ENCODE results near the gene CAMTA1. TPM values are rescaled to one million over a fixed set of nuclear protein-coding genes. Genes with fewer than 3 reads are reported as not detected.
A peak's percentile ranks its signal among the peaks of the same experiment; 100 is the strongest.

Gene CAMTA1
- total and polyA plus RNA-seq, 9 of the 15 experiments (the other 6 are each of a cell fraction or from before 2014, with no cell fraction given): 43.9 to 161 (median 65.9) TPM

DNA sequence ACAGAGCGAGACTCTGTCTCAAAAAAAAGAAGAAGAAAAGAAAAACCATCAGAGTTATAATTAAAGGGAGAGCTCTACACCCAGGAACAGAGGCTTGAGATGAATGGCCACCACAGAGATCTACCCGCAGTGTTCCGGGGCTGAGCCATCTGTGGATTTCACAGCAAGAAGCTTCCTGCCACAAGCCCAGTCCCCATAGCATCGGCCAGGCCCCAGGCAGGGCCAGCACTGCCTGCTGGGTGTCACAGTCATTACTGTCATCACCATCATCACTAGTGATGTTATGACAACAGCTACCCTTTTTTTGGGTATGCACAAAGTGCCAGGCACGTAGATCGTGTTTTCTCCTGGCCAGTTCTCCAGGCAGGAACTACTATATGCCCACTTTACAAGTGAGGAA, 874.3 kb downstream of the CAMTA1 start:
- Histone ChIP-seq H3K9me3 (replicated peaks; ENCODE audit: control insufficient read depth, insufficient read depth, low read depth, low read length) (no peaks in the 10 kb centered on the region), H3K27ac (ENCODE audit: extremely low read depth, low read depth, low read length) (no peak overlapping the region), H3K4me2 (ENCODE audit: insufficient read depth, low read length) (no peak overlapping the region), H3K27me3 (ENCODE audit: control insufficient read depth in 2 of 2, insufficient read depth in 2 of 2, low read length in 2 of 2) (peaks cover 37 to 74% of the 10 kb centered on the region in 2 experiments; a peak in 4 of 5 replicates), H3K9ac (ENCODE audit: insufficient read depth in 1 of 2, low read depth in 2 of 2, low read length in 2 of 2) (no peak overlapping the region), H3K9me1 (ENCODE audit: control insufficient read depth, insufficient read depth, low read length) (no peaks in the 10 kb centered on the region), H4K20me1 (replicated peaks; ENCODE audit: control insufficient read depth, insufficient read depth, low read length) (peaks cover 15% of the 10 kb centered on the region; the same call in 1 of the 2 replicates), H3K79me2 (ENCODE audit: control insufficient read depth, insufficient read depth, low read length) (no peaks in the 10 kb centered on the region), H3K36me3 (ENCODE audit: control insufficient read depth, insufficient read depth, low read length) (no peaks in the 10 kb centered on the region), H3K4me3 (no peak overlapping the region), H3K4me1 (replicated peaks in 1 of 2; ENCODE audit: control insufficient read depth in 2 of 2, insufficient read depth in 2 of 2, low read length in 2 of 2) (peaks cover 0 to 19% of the 10 kb centered on the region in 2 experiments; a peak in 2 of 5 replicates), H2AFZ (ENCODE audit: low read depth, low read length) (no peak overlapping the region)
- no TSS peak for BruUV-seq (replicated peaks)
- FAIRE-seq (no peak), DNase-seq (ENCODE audit: extremely low read depth in 1 of 4, low spot score in 3 of 4) (no peak), ATAC-seq (no peak)
- ChIA-PET CTCF (ENCODE audit: low intra/inter-chr PET ratio) (no interaction called here), POLR2A (interaction anchor here (0.7 kb wide), 1 partner anchor 93 kb away, joined by 3 read pairs; no protein-coding TSS in a partner anchor)
- under 1% methylated on average over 6 of the region's 6 CpGs for WGBS (ENCODE audit: insufficient coverage, low coverage, missing lambda C conversion rate)
- intact Hi-C loops (cut with micrococcal nuclease) (no loop called here), in situ Hi-C loops (cut with MboI) (loop anchor here (25.0 kb wide), 1 partner anchor 653 kb away; the partner anchor contains the start of gene SLC45A1)
- no peak for TF ChIP-seq MTA3 (IDR thresholded peaks at IDR 0.05; ENCODE audit: borderline replicate concordance)

DNA sequence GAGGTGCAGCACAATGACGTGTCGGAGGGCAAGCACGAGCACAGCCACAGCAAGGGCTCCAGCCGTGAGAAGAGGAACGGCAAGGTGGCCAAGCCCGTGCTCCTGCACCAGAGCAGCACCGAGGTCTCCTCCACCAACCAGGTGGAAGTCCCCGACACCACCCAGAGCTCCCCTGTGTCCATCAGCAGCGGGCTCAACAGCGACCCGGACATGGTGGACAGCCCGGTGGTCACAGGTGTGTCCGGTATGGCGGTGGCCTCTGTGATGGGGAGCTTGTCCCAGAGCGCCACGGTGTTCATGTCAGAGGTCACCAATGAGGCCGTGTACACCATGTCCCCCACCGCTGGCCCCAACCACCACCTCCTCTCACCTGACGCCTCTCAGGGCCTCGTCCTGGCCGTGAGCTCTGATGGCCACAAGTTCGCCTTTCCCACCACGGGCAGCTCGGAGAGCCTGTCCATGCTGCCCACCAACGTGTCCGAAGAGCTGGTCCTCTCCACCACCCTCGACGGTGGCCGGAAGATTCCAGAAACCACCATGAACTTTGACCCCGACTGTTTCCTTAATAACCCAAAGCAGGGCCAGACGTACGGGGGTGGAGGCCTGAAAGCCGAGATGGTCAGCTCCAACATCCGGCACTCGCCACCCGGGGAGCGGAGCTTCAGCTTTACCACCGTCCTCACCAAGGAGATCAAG, 878.3 kb downstream of the CAMTA1 start:
- ChIA-PET CTCF (ENCODE audit: low intra/inter-chr PET ratio) (no interaction called here), POLR2A (interaction anchor here (0.5 to 1.7 kb wide), 2 partner anchors 16 to 323 kb away, joined by 3 read pairs; no protein-coding TSS in a partner anchor)
- Histone ChIP-seq H3K4me2 (ENCODE audit: insufficient read depth, low read length) (no peak overlapping the region), H2AFZ (ENCODE audit: low read depth, low read length) (no peak overlapping the region), H3K36me3 (ENCODE audit: control insufficient read depth, insufficient read depth, low read length) (no peaks in the 10 kb centered on the region), H3K4me3 (no peak overlapping the region), H3K79me2 (ENCODE audit: control insufficient read depth, insufficient read depth, low read length) (no peaks in the 10 kb centered on the region), H3K9ac (ENCODE audit: insufficient read depth in 1 of 2, low read depth in 2 of 2, low read length in 2 of 2) (peak overlapping the region in 1 of 2 experiments; percentile 26; a peak in 1 of 4 replicates), H4K20me1 (replicated peaks; ENCODE audit: control insufficient read depth, insufficient read depth, low read length) (peaks cover 28% of the 10 kb centered on the region), H3K9me1 (ENCODE audit: control insufficient read depth, insufficient read depth, low read length) (no peaks in the 10 kb centered on the region), H3K27ac (ENCODE audit: extremely low read depth, low read depth, low read length) (no peak overlapping the region), H3K9me3 (replicated peaks; ENCODE audit: control insufficient read depth, insufficient read depth, low read depth, low read length) (no peaks in the 10 kb centered on the region), H3K4me1 (replicated peaks in 1 of 2; ENCODE audit: control insufficient read depth in 2 of 2, insufficient read depth in 2 of 2, low read length in 2 of 2) (peaks cover 0 to 26% of the 10 kb centered on the region in 2 experiments; a peak in 2 of 5 replicates), H3K27me3 (ENCODE audit: control insufficient read depth in 2 of 2, insufficient read depth in 2 of 2, low read length in 2 of 2) (peaks cover 37 to 66% of the 10 kb centered on the region in 2 experiments; a peak in 4 of 5 replicates)
- peak; percentile 32; the same call in 1 of the 2 replicates for TF ChIP-seq NR2C1 (IDR thresholded peaks at IDR 0.05)
- peak; percentile 58 for TF ChIP-seq NR2C1 (tag; IDR thresholded peaks at IDR 0.05)
- no peak for TF ChIP-seq NR2C2 (CRISPR knock-in tag; IDR thresholded peaks at IDR 0.05)
- TF ChIP-seq NR2C2 (tag; IDR thresholded peaks at IDR 0.05): peak; percentile 47; the same call in 1 of the 2 replicates
- TF ChIP-seq, protein P1, sequence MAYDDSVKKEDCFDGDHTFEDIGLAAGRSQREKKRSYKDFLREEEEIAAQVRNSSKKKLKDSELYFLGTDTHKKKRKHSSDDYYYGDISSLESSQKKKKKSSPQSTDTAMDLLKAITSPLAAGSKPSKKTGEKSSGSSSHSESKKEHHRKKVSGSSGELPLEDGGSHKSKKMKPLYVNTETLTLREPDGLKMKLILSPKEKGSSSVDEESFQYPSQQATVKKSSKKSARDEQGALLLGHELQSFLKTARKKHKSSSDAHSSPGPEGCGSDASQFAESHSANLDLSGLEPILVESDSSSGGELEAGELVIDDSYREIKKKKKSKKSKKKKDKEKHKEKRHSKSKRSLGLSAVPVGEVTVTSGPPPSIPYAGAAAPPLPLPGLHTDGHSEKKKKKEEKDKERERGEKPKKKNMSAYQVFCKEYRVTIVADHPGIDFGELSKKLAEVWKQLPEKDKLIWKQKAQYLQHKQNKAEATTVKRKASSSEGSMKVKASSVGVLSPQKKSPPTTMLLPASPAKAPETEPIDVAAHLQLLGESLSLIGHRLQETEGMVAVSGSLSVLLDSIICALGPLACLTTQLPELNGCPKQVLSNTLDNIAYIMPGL (CRISPR knock-in tag; IDR thresholded peaks at IDR 0.05): no peak
- no peak for TF ChIP-seq GATAD2A (IDR thresholded peaks at IDR 0.05)
- no peak for TF ChIP-seq KAT2B (IDR thresholded peaks at IDR 0.05; ENCODE audit: low read depth, low read length)
- TF ChIP-seq, protein P2, sequence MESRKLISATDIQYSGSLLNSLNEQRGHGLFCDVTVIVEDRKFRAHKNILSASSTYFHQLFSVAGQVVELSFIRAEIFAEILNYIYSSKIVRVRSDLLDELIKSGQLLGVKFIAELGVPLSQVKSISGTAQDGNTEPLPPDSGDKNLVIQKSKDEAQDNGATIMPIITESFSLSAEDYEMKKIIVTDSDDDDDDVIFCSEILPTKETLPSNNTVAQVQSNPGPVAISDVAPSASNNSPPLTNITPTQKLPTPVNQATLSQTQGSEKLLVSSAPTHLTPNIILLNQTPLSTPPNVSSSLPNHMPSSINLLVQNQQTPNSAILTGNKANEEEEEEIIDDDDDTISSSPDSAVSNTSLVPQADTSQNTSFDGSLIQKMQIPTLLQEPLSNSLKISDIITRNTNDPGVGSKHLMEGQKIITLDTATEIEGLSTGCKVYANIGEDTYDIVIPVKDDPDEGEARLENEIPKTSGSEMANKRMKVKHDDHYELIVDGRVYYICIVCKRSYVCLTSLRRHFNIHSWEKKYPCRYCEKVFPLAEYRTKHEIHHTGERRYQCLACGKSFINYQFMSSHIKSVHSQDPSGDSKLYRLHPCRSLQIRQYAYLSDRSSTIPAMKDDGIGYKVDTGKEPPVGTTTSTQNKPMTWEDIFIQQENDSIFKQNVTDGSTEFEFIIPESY (CRISPR knock-in tag; IDR thresholded peaks at IDR 0.05): no peak
- TF ChIP-seq ZNF121 (CRISPR knock-in tag; conservative IDR thresholded peaks at IDR 0.05): no peak
- FAIRE-seq (no peak), DNase-seq (ENCODE audit: extremely low read depth in 1 of 4, low spot score in 3 of 4) (no peak), ATAC-seq (no peak)
- in situ Hi-C loops (cut with MboI): loop anchor here (10.0 to 25.0 kb wide), 2 partner anchors 351 to 649 kb away; partner anchors contain the start of gene SLC45A1
- 11% methylated on average over 38 of the region's 38 CpGs for WGBS (ENCODE audit: insufficient coverage, low coverage, missing lambda C conversion rate)
- BruUV-seq (replicated peaks): no TSS peak
- intact Hi-C loops (cut with micrococcal nuclease): no loop called here
